NCI-H1417 (cell line): ENCODE measurements around the gene LRRC43.
A peak's percentile ranks its signal among the peaks of the same experiment; 100 is the strongest.

ENCODE experiments used
- DNase-seq, 3 experiments: peaks; one replicate each; lab custom pipeline; 2025; lab: John Stamatoyannopoulos, UW

Gene LRRC43

GRCh38 chr12:122226366-122227125 is 43.6 kb downstream of the LRRC43 start:
- DNase-seq, result peak in 2 of 3 experiments; percentile 33 to 78

DNA sequence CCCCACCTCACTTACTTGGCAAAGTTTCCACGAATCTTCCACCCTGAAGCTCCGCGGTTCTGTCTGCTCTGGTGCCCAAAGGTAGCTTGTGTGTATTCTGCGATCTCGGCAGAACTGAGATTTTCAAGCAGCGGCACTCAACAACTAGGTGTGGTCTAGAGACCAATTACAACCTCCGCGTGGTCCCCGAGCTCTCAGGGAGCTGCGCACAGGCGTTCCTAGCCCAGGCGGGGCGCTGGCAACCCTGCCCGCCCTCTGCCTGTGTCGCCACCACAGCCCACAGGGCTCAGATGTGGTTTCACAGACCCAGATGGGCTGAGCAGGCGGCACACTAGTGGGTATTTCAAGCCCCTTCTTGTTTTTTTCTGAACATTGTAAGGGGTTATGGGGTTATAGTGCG is 44.4 kb downstream of the LRRC43 start:
- peak; percentile 49 to 71 (median 55) for DNase-seq

DNA sequence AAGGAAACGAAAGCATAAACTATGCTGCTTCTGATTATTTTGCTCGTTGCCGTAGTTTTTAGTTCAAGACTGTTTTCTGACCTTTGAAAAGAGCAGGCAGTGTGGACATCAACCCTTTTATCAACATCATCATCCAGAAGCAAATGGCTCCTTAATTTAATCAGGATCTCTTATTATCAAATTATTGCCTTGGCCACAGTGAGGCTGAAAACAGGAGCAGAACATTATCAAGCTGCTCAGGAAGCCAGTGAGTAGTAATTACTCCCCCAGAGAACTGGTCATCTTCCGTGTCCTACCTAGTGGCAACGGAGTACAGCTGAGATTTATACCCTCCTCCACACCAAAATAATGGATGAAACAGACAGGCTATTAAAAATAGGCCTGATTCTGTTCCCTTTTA is 45.2 kb downstream of the LRRC43 start:
- no peak for DNase-seq

GRCh38 chr12:122230798-122231197 is 47.9 kb downstream of the LRRC43 start:
- DNase-seq, result no peak

GRCh38 chr12:122232691-122233090 is 49.8 kb downstream of the LRRC43 start:
- no peak for DNase-seq

DNA sequence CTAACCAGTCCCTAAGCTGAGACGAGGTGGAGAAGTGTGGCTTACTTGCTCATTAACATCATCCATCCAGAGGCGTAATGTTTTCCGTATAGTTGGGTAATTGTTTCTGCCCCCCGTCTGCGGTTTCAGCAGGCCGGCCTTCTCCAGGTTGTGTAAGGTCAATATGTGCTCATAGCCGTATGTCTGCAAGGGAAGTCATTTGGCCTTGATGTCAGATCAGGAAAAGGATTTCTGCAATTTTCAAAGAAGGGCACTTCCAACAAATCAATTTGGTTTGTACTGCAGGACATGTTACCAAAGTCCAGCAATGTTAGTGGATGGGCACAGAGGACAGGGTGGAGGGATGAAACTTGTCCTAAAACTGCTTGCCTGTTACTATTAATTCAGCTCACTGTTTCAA is 52.8 kb downstream of the LRRC43 start:
- DNase-seq, result no peak

DNA sequence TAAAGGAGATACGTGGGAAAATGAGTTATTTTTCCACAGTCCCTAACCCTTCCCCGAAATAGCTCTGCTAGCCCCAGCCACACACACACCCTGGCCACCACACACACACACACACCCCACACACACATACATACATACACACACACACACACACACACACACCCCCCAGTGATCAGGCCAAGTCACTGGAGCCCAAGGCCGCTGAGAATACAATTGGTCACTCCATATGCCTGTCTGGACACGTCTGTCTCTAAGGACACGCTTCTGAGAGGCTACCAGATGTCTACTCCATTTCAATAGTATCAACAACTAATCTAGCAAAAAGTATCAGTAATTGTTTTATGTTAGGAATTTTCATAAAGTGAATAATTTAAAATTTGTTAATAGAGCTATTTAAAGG is 55.9 kb downstream of the LRRC43 start:
- DNase-seq, result peak in 1 of 3 experiments; percentile 34

DNA sequence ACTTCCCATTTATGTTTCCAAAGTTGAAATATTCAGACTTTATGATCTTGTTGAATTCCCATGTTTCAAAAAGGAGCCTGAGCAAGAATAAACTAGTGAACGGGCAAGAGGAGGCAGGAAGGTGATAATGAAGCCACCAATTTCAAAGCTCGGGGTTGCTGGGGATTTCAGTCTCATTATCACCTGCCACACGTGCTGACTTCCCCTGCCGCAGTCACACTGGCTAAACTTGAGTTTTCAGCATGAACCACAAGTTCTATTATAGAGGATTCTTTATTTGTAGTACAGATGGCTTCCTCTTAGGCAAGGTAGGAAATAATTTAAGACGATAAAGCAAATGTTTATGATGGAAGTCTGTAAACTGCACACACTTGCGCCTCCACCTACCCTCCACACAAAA is 61.0 kb downstream of the LRRC43 start:
- no peak for DNase-seq

DNA sequence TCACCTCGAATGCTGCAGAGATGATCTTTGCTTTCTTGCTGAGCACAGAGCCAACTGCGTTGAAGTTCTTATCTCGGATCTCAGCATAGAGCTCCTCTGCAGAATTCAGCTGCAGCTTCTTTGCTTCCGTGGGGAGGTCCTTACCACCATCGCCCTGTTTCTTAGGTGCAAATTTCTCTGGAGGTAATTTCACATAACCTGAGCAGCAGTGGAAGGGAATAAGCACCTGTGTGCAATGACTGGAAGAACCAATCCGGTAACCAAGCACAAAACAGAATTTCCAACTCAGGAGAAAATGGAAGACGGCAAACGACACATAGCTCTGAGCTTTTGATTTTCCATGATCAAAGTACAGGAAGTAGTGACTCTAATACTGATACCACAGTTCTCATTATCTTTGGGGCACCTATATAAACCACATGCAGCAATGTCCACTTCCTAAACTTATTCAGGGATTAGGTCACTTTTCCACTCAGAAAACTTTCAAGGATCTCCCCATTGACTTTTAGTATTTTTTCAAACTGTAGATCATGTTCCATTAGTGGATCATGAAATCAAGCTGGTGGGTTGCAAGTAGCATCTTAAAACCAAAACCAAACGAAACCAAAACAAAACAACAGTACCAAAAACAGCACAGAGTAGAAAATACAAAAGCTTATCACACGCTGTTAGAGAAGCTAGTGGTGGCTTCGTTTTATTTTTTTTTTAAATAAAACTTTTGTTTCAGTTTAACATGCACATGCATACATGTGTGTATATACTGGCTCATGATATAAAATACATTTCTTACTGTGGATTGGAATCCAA is 61.8 kb downstream of the LRRC43 start:
- no peak for DNase-seq

- no peak for DNase-seq
These were observed 62.6 kb downstream of the LRRC43 start for GRCh38 chr12:122245553-122245952.

- DNase-seq, result peak in 2 of 3 experiments; percentile 24 to 79
These were observed 67.1 kb downstream of the LRRC43 start for GRCh38 chr12:122250047-122250446.

GRCh38 chr12:122250536-122250935 is 67.6 kb downstream of the LRRC43 start:
- no peak for DNase-seq
